HG03196 (cell line): ENCODE results near the gene PSD4.
A peak's percentile ranks its signal among the peaks of the same experiment; 100 is the strongest.

Source experiments
- ATAC-seq: cut with Tn5 transposase; IDR thresholded peaks from one replicate; pipeline ENCODE4 v1.9.1; 2021; ENCODE audit not compliant: unreplicated experiment

PSD4 gene

GRCh38 chr2:113183264-113183663 is 9.5 kb downstream of the PSD4 start:
- ATAC-seq: no peak

GRCh38 chr2:113183703-113184102 is 9.9 kb downstream of the PSD4 start:
- no peak for ATAC-seq

DNA sequence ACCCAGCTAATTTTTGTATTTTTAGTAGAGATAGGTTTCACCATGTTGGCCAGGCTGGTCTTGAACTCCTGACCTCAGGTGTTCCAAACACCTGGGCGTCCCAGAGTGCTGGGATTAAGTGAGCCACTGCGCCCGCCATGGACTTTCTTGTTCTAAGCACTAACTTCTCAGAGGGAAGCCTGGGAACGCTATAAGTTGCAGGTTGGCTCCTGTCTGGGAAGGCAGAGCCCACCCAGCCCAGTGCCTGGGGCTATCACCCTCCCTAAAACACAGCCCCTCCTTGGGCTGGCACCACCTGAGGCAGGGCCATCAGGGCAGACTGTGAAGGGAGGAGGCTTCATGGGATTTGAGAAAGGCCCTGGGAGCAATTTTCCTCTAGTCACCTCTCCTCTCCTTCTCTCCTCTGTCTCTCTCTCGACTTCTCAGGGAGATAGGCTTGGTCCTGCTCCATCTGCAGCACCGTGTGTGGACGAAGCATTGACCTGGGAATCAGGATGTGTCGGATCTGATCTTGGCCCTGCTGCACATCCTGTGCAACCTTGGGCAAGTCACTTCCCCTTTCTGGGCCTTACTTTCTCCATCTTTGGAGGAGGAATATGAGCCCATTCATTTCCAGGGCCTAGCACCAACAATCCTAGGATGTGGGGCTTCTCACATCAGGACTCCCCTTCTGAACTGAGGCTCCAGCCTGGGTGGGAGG is 10.9 kb downstream of the PSD4 start:
- ATAC-seq: no peak

GRCh38 chr2:113185664-113186432 is 12.1 kb downstream of the PSD4 start:
- no peak for ATAC-seq

GRCh38 chr2:113186433-113186796 is 12.6 kb downstream of the PSD4 start:
- no peak for ATAC-seq

GRCh38 chr2:113187771-113188170 is 14.0 kb downstream of the PSD4 start:
- ATAC-seq: no peak

DNA sequence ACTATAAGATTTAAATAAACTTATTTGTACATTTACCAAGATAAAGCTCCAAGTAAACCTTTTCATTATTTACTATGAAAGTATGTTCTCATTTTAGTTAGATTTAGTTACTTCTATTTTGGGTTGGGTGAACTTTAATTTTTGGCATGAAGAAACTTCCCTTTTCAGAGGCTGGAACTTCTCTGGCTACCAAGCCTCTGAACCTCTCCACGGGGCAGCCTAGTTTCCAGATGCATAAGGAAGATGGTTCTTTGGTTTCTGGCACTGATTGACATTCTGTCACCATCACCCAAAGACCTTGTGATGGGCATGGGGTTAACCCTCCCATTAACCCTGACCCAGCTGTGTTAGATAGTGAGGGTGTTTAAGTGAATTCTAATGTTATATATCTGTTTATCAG is 17.1 kb downstream of the PSD4 start:
- no peak for ATAC-seq

DNA sequence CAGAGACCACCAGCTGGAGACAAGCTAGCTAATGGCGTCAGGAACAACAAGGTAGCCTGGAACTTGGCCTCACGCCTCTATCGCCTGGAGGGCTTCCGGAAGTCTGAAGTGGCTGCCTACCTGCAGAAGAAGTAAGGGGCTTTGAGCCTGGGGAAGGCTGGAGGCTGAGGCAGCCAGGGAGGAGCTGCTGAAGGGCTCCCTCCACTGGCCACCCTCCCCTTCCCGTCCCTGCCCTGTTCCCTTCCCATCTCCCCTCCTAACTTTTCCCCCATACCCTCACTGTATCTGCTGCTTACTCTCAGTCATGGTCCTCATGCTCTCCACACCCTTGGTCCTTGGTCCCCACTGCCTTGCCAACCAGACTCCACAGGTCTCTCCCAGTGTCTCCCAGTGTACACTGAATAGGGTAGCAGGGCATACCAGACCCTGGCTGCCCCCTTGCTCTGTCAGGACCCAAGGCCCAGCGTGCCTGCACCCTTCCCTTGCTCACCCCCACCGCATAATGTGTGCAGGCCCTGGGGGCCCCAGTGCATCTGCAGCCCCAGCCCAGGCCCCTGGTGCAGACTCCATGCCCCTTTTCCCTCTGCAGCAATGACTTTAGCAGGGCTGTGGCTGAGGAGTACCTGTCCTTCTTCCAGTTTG is 18.8 kb downstream of the PSD4 start:
- ATAC-seq: no peak

DNA sequence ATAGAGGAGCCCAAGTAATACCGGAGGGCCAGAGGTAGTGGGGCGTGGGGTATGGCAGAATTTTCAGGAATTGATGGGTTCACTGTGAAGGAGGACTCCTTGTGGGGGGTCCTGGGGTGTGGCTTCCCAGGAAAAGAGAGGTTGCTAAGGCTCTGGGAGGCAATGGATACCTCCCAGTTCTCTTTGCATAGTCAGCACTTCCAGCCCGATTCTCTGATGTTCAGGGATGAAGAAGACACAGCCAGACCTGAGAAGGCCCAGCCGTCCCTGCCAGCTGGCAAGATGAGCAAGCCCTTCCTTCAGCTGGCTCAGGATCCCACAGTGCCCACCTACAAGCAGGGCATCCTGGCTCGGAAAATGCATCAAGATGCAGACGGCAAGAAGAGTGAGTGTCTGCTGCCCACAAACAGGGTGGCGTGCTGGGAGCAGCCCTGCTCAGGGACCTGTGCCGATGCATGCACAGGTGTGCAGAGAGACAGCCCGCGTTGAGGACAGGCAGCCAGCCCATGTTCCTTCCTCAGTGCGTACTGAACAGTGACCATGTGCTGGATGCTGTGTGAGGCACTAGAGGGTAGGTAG is 22.2 kb downstream of the PSD4 start:
- ATAC-seq: no peak

DNA sequence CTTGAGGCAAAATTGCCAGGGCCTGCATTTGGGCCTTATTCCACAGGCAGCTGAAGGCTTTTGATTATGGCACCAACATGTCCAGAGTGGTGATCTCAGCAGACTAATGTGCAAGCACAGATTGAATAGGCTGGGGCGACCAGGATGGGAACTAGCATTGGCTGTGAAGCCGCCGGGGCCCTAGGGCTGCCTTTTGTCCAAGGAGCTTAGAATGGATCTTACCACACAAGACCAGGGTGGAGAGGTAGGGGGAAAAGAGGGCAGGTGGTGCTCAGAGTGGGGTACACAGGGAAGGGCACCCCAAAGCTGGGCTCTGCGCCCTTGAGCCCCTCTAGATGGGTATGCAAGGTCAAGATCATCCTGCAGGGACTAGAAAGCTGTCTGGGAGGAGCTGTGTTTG is 23.1 kb downstream of the PSD4 start:
- no peak for ATAC-seq

GRCh38 chr2:113197347-113198047 is 23.7 kb downstream of the PSD4 start:
- ATAC-seq: no peak

DNA sequence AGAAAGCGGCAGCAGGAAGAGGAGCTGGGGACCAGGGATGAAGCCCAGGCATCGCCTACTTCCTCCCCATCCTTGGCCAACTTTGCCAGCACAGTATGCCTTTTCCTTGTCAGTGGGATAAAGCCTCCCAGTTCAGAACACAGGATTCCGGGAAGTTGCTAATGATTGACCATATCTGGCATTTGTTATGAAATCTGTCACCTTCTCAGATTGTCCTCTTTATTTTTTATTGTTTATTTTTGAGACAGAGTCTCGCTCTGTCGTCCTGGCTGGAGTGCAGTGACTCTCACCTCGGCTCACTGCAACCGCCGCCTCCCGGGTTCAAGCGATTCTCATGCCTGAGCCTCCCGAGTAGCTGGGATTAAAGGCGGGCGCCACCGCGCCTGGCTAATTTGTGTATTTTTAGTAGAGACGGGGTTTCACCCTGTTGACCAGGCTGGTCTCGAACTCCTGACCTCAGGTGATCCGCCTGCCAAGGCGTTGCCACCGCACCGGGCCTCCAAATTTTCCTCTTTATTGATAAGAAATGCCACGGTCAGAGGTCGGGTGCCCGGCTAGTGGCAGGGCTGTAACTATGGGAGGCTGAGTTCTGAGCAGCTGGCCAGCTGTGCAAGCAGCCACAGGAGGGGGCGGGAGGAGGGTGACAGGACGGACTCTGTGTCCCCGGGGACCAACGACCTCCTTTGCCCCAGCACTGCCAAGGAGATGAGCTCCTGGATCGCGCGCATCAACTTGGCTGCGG is 24.4 kb downstream of the PSD4 start:
- no peak for ATAC-seq

GRCh38 chr2:113198790-113199612 is 25.2 kb downstream of the PSD4 start:
- ATAC-seq: peak; percentile 53

GRCh38 chr2:113200236-113200635 is 26.5 kb downstream of the PSD4 start:
- no peak for ATAC-seq

DNA sequence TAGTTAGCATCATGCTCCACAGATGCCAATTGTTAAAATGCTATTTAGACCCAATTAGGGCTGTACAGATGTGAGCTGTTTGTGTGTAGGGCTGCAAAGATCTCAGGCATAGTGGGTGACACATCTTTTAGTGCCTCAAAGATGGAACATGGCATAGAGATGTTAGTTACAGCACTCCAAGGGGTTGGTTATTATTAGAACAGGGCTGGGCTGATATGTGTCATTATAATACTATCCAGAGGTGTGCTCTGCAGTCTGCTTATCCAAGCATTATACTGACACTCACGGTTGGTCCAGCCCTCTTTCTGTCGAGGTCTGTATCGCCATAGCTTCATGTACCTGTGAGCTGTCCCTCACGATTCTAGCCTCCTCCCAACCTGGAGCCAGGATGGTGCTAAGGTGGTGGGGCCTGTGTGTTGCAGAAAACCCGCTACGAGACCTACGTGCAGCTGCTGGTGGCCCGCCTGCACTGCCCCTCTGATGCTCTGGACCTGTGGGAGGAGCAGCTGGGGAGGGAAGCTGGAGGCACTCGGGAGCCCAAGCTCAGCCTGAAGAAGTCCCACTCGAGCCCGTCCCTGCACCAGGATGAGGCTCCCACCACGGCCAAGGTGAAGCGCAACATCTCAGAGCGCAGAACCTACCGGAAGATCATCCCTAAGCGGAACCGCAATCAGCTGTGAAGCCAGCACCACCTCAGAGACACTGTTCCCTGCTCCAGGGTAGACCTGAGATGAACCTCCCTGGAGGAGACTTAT is 27.1 kb downstream of the PSD4 start:
- ATAC-seq: no peak

GRCh38 chr2:113201496-113202304 is 27.9 kb downstream of the PSD4 start:
- ATAC-seq: no peak

DNA sequence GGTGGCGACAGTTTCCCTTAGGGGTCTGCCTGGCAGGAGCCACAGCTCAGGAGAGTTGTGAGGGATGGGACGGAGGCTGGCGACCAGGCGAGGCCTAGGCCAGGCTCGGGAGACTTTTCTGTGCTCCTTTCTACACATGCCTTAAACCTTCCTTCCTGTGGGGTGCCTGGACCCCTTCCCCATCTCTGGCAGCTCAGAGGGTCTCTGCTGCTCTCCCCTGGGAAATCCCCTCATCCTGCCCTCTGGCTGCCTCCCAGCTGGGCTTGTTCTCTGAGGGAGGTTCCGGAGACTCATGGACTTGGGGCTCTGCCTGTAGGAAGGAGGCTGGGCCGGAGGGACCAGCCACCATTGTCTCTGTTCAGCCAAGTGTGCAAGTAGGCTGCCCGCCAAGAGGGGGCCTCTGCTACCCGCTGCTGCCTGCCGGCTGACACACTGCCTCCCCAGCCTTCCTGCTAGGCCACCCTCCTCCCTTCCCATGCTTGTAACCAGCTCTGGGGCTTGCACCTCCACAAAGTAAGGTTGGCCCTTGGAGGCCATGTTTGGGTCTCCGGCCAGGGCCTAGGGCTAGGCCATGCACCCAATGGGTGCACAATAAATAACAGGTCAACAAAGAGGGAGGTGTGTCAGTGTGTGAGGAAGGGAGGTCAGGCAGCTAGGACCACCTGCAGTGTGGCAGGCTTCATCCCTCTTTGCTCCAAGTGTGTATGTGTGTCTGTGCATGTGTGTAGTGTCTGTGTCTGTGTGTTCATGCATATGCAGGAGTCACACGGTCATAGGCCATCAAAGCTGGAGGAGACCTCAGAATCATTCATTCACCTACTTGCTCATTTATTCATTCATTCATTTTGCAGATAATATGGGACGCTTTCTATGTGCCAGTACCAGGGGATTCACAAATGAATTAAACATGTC is 28.8 kb downstream of the PSD4 start:
- no peak for ATAC-seq
